Heart left ventricle (tissue), 13 donors: Measurements from ENCODE around the gene SEC14L3.

Source experiments
- POLR2A ChIP-seq, 2 donors: fragments of 450-650 bp; IDR thresholded peaks; one replicate each; pipeline ENCODE4 v1.6.1; 2017; ENCODE audit warnings: antibody characterized with exemption in 2 of 2, mild to moderate bottlenecking in 2 of 2, moderate library complexity in 2 of 2
- TF ChIP-seq, protein P1 (sequence below), 12 donors: fragments of 200-600 bp; sonication (generic) in 4 of 12; IDR thresholded peaks; one replicate each; pipeline versions ENCODE4 v1.5.0 to v1.8.0; 2018 to 2022; ENCODE audit warnings: antibody characterized with exemption in 12 of 12, mild to moderate bottlenecking in 5 of 12
- donor health status: ischemic (EF 13 %, LVEDD 7.1; RV severe dilation, severe dysfunction).
- donor health status: DM: no; HTN: yes; CAD: no.
- donor health status: DM: no; HTN: no; CAD: no.
- donor health status: ischemic (EF 25% LVEDD 6.9; RV normal size, moderate dysfunction).
- donor health status: ischemic (EF 25% LVEDD 5.7; RV mildly dilated, moderate dysfunction).
- donor health status: ischemic (EF 35%, LVEDD 5.7; RV mildly dilated, moderate dysfunction).
- donor health status: nonischemic (EF 11% LVEDD 7.7; RV severe dilation, severe dysfunction).
- donor health status: DM: yes; HTN: yes; CAD: no.
- donor health status: PGD.
- donor health status: ischemic (EF 29% LVEDD 5.4; RV normal size, mild dysfunction).
- donor health status: nonischemic (EF 23%, LVEDD 6.1; RV moderate dilation, normal function).

DNA sequence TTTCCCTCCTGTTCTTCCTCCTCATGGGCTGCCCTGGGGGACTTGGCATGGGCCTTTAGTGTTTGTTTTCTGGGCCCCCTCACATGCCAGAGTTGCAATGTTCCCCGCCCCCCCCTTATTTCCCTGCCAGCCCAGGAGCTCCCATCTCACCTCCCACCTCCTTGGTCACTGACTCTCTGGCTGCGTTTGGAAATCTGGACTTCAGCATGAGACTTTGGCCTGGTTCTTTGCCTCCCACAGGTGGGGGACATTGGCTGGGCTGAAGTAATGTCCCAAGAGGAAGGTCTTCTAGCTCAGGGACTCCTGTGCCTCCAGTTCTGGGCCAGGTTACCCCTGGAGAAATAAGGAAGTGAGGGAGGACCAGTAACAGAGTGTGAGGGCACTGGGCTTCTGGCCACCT lies 39.3 kb downstream of the SEC14L3 start:
- TF ChIP-seq, protein P1, sequence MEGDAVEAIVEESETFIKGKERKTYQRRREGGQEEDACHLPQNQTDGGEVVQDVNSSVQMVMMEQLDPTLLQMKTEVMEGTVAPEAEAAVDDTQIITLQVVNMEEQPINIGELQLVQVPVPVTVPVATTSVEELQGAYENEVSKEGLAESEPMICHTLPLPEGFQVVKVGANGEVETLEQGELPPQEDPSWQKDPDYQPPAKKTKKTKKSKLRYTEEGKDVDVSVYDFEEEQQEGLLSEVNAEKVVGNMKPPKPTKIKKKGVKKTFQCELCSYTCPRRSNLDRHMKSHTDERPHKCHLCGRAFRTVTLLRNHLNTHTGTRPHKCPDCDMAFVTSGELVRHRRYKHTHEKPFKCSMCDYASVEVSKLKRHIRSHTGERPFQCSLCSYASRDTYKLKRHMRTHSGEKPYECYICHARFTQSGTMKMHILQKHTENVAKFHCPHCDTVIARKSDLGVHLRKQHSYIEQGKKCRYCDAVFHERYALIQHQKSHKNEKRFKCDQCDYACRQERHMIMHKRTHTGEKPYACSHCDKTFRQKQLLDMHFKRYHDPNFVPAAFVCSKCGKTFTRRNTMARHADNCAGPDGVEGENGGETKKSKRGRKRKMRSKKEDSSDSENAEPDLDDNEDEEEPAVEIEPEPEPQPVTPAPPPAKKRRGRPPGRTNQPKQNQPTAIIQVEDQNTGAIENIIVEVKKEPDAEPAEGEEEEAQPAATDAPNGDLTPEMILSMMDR (IDR thresholded peaks at IDR 0.05): no peak
- TF ChIP-seq POLR2A (IDR thresholded peaks at IDR 0.05): no peak
